ENCODE data around the gene ZBTB37.
"Not testable (repeated sequence)": the region's sequence is repeated elsewhere in the genome, so short reads cannot be mapped to it uniquely, and the experiment has no call there.

The ZBTB37 gene

DNA sequence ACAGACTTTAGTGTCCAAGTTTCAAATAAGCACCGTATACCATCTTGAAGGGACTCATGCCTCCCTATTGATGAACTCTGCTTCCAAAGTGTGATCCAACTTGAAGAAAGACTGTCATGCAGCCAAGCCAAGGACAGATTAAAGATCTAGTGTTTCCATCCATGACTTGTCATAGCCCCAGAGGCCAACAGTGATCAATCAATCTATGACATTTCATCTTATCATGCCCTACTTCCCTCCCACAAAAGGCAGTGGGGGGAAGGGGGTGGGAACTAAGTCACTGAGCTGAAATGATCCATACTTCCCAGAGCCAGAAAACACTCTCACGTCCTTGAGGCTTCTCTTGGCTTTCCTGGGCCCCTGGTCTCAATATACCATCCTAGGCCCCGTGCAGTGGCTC is 44.9 kb downstream of the ZBTB37 start:
- DNase-seq, result no peak

DNA sequence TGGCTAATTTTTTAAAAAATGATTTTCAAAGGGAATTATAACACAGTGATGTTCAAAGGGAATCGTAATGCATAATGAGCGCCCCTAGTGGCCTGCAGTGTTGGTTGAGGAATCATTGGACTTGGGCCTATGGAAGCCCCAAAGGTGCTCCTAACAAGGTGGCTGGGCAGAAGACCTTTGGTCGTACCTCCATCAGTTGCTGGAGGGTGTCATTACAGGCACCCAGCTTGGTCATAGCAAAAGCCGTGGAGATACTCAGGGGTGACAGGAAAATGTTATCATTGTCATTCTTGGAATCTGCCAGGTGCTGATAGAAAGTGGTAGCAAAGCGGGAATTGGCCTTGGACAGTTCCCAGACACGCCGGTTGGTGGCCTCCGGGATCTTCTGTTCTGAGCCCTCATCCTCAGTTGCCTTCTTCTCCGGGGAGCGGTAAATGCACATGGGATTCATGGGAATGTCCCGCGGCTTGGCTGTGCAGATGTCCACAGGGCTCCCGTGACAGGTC is 46.2 kb downstream of the ZBTB37 start:
- DNase-seq, result peak; percentile 51 to 52

DNA sequence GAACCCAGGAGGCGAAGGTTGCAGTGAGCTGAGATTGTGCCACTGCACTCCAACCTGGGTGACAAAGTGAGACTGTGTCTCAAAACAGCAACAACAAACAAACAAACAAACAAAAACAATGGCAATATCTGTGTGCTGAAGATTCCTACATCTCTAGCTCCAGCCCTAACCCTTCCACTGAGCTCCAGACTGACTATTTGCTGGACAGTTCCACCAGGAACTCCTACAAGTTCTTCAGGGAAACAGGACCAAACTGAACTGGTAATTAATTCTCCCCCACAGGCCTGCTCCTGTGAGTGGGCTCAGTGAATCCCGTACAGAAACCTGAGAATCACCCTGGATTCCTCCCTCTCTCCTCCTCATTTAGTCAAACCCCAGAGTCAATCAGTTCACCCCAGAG is 47.4 kb downstream of the ZBTB37 start:
- DNase-seq, result no peak

GRCh38 chr1:173916667-173917066 is 48.5 kb downstream of the ZBTB37 start:
- no peak for DNase-seq

DNA sequence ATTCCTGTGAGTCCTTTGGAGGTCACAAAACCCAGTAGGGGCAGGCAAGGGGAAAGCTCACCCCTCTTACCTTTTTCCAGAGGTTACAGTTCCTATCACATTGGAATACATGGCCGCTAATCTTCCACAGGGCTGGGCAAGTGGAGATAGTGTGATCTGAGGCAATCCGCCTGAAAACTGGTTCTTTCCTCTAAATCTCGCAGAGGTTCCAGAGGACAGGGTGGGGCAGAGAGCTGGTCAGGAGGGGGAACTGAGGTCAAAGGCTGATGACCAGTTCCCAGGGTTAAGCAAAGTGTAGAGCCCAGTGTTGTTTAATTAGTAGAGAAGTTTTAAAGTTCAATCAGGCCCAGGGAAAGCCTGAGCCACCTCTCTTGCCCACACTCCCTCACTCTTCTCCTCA is 49.0 kb downstream of the ZBTB37 start, which contains the start of gene SERPINC1:
TSS of gene SERPINC1 (minus strand) at position 179 of the 400 bp plus-strand sequence. CDS start at position 111, 68 bp downstream.
- DNase-seq, result no peak

- DNase-seq, result no peak
These were observed 49.7 kb downstream of the ZBTB37 start for GRCh38 chr1:173917635-173918493.

- DNase-seq, result no peak
These were observed 52.7 kb downstream of the ZBTB37 start for GRCh38 chr1:173920861-173921260.

DNA sequence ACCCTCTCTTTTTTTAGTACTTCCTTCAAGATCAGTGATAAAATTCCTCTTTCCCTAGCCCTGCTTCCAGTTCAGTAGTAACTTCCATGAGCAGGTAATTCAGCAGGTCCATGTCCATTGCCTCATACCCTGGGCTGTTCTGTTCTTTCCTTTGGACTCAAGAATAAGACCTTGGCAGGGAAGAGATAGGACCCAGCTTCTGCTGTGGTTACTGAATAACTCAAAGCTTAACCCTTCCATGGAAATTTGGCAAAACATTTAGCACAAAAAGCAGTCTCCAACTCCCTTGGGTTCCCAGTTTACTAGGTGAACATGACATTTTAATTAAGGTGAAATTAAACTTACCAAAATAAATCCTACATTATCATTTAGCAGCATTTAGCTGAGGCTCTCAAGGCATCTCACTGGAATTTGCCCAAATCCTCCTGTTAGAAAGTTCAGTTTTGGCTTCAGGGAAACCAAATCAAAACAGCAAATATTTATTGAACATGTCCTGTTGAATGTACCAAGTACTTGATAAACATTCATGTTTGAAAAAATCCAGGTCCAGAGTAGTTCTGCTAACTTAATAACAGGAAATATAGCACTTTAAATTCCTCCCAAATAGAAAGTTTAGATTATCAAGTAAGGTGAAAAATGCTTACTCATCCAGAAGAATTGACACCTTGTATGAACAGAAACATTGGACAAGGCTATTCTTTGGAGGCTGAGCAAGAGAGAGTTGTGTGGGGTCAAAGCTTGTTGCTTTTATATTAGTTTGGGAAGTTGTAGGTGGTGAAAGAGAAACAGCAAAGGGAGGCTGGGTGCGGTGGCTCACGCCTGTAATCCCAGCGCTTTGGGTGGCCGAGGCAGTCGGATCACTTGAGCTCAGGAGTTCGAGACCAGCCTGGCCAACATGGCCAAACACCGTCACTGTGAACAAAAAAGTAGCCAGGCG is 57.4 kb downstream of the ZBTB37 start:
- no peak for DNase-seq

DNA sequence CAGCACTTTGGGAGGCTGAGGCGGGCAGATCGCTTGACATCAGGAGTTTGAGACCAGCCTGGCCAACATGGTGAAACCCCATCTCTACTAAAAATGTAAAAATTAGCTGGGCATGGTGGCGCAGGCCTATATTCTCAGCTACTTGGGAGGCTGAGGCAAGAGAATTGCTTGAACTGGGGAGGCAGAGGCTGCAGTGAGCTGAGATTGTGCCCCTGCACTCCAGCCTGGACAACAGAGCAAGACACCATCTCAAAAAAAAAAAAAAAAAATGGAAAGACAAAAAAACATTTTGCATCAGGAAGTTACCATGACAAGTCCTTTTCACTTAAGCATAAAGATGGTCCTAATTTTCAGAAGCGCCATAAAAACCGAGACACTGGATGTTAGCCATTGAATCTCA is 62.4 kb downstream of the ZBTB37 start:
- not testable (repeated sequence) for DNase-seq

- no peak for DNase-seq
These were observed 66.3 kb downstream of the ZBTB37 start for GRCh38 chr1:173934440-173934839.

- no peak for DNase-seq
These were observed 68.9 kb downstream of the ZBTB37 start for GRCh38 chr1:173937062-173937461.

- no peak for DNase-seq
These were observed 78.3 kb downstream of the ZBTB37 start for GRCh38 chr1:173946380-173946921.

GRCh38 chr1:173948594-173948993 is 80.4 kb downstream of the ZBTB37 start:
- no peak for DNase-seq

Measured in Kasumi-1 (cell line).